Glutamatergic neuron (in vitro differentiated cells): ENCODE results near the gene LCK. TPM values are rescaled to one million over a fixed set of nuclear protein-coding genes. Genes with fewer than 3 reads are reported as not detected.

Experiments
- DNase-seq: peaks from one replicate; pipeline ENCODE4 v3.0.0; 2022
- H3K27ac Mint-ChIP-seq: one replicate; pipeline ENCODE4 v1.8.0; 2020; ENCODE audit warnings: mild to moderate bottlenecking, mixed read lengths, inconsistent platforms; ENCODE audit not compliant: unreplicated experiment
- H3K27me3 Mint-ChIP-seq: one replicate; pipeline ENCODE4 v1.8.0; 2020; ENCODE audit warnings: mild to moderate bottlenecking, moderate library complexity, mixed read lengths, inconsistent platforms; ENCODE audit not compliant: unreplicated experiment
- H3K36me3 Mint-ChIP-seq: one replicate; pipeline ENCODE4 v1.8.0; 2020; ENCODE audit warnings: mild to moderate bottlenecking, mixed read lengths, inconsistent platforms; ENCODE audit not compliant: unreplicated experiment
- H3K4me1 Mint-ChIP-seq: one replicate; pipeline ENCODE4 v1.8.0; 2020; ENCODE audit warnings: mild to moderate bottlenecking, low read depth, mixed read lengths, inconsistent platforms; ENCODE audit not compliant: unreplicated experiment
- H3K4me3 Mint-ChIP-seq: one replicate; pipeline ENCODE4 v1.8.0; 2020; ENCODE audit warnings: mild to moderate bottlenecking, mixed read lengths, inconsistent platforms; ENCODE audit not compliant: unreplicated experiment
- H3K9me3 Mint-ChIP-seq: one replicate; pipeline ENCODE4 v1.8.0; 2020; ENCODE audit warnings: mild to moderate bottlenecking, moderate library complexity, mixed read lengths, inconsistent platforms; ENCODE audit not compliant: unreplicated experiment
- CTCF ChIP-seq: fragments of 200-600 bp; sonication (generic); IDR thresholded peaks from one replicate; pipeline ENCODE4 v1.5.0; 2021; ENCODE audit not compliant: partially characterized antibody, unreplicated experiment
- total RNA-seq: library from RNA; stranded (reverse); fragmentation: NEBNext Ultra II Directional; extraction: Animal tissue kit (Norgen Biotek cat#: 25700); gene quantifications from one replicate; pipeline ENCODE4 v1.2.1, GENCODE V29; 2021; ENCODE audit not compliant: unreplicated experiment

The LCK gene
- total RNA-seq, 1 donor from 2014 or later = 0.37 TPM

GRCh38 chr1:32333251-32333963 lies 82.3 kb downstream of the LCK start:
- H3K4me3 Mint-ChIP-seq = peak overlapping the region; percentile 92
- DNase-seq = no peak
- H3K9me3 Mint-ChIP-seq = peaks cover 15% of the 10 kb centered on the region
- TF ChIP-seq CTCF = no peak
- H3K4me1 Mint-ChIP-seq = peaks cover 20% of the 10 kb centered on the region
- H3K27ac Mint-ChIP-seq = peak overlapping the region; percentile 39
- H3K36me3 Mint-ChIP-seq = peaks cover 14% of the 10 kb centered on the region
- peaks cover 10% of the 10 kb centered on the region for H3K27me3 Mint-ChIP-seq

- H3K4me1 Mint-ChIP-seq = peaks cover 24% of the 10 kb centered on the region
- peaks cover 19% of the 10 kb centered on the region for H3K9me3 Mint-ChIP-seq
- no peak for TF ChIP-seq CTCF
- DNase-seq = peak; percentile 51
- H3K27me3 Mint-ChIP-seq = peaks cover 10% of the 10 kb centered on the region
- peak overlapping the region; percentile 85 for H3K27ac Mint-ChIP-seq
- H3K36me3 Mint-ChIP-seq = peaks cover 14% of the 10 kb centered on the region
- H3K4me3 Mint-ChIP-seq = peak overlapping the region; percentile 92
Observed at GRCh38 chr1:32334274-32334861, 83.3 kb downstream of the LCK start.

DNA sequence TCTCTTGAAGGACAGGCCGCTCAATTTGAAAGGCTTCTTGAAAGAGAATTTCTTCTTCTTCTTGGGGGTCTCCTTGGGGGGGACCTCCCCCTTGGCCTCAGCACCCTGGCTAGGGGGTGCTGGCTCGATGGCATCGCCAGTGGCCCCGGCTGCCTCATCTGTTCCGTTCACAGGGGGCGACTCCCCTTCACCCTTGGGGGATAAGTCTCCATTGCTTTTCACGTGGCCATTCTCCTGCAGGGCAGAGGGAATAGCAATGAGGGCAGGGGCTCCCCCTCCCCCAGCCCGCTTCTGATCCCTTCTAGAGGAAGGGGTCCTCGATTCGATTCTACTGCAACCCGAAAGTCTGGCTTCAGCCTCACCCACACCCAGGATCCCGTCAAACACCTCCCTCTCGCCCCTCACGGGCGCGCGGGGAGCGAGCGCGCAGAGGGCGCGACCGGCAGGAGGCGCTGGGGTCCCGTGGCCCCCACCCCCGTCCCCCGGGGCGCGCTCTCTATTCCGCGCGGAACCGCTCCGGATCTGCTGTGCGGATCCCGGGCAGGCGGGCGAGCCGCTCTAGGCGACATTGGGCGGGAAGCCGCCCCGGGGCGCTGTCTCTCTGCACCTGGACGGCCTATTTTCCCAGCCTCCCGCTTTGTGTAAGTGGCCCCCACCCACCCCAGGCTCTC lies 83.9 kb downstream of the LCK start:
- peaks cover 14% of the 10 kb centered on the region for H3K36me3 Mint-ChIP-seq
- peak; percentile 61 for DNase-seq
- H3K4me1 Mint-ChIP-seq = peaks cover 24% of the 10 kb centered on the region
- H3K27me3 Mint-ChIP-seq = peaks cover 8% of the 10 kb centered on the region
- TF ChIP-seq CTCF = peak; percentile 57
- peaks cover 18% of the 10 kb centered on the region for H3K9me3 Mint-ChIP-seq
- peak overlapping the region; percentile 92 for H3K4me3 Mint-ChIP-seq
- peak overlapping the region; percentile 85 for H3K27ac Mint-ChIP-seq

DNA sequence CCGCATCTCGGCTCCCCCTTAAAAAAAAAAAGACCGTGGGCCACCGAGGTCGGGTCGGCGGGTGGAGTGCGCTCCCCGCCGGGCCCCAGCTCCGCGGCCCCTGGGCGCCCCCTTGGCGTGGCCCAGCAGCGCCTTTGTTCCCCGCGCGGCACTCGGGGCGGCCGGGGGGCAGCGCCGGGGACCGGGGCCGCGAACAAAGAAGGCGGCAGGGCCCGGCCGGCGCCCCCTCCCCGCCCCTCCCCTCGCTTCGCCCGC lies 84.4 kb downstream of the LCK start:
- TF ChIP-seq CTCF = no peak
- H3K4me1 Mint-ChIP-seq = peaks cover 24% of the 10 kb centered on the region
- no peak overlapping the region for H3K4me3 Mint-ChIP-seq
- H3K9me3 Mint-ChIP-seq = peaks cover 17% of the 10 kb centered on the region
- H3K27me3 Mint-ChIP-seq = peaks cover 8% of the 10 kb centered on the region
- peaks cover 14% of the 10 kb centered on the region for H3K36me3 Mint-ChIP-seq
- no peak overlapping the region for H3K27ac Mint-ChIP-seq
- no peak for DNase-seq

Other genes with a start within 250 kb of the LCK start
- gene KHDRBS1, start 237.4 kb upstream of the LCK start, total RNA-seq = 266 TPM
- gene TMEM39B, start 178.3 kb upstream of the LCK start, total RNA-seq = 23.2 TPM
- 79.0 TPM for gene KPNA6, start 143.2 kb upstream of the LCK start, total RNA-seq
- 48.6 TPM for gene TXLNA, start 71.6 kb upstream of the LCK start, total RNA-seq
- 34.4 TPM for gene CCDC28B, start 50.7 kb upstream of the LCK start, total RNA-seq
- 2.7 TPM for gene IQCC, start 45.6 kb upstream of the LCK start, total RNA-seq
- not detected for gene DCDC2B, start 42.2 kb upstream of the LCK start, total RNA-seq
- 21.8 TPM for gene TMEM234, start 28.9 kb upstream of the LCK start, total RNA-seq
- 103 TPM for gene EIF3I, start 28.9 kb upstream of the LCK start, total RNA-seq
- 2.5 TPM for gene FAM167B, start 4.0 kb upstream of the LCK start, total RNA-seq
- 36.9 TPM for gene HDAC1, start 40.8 kb downstream of the LCK start, total RNA-seq
- gene MARCKSL1, start 85.0 kb downstream of the LCK start, total RNA-seq = 912 TPM
- gene FAM229A, start 111.2 kb downstream of the LCK start, total RNA-seq = 21.8 TPM
- gene TSSK3, start 111.3 kb downstream of the LCK start, total RNA-seq = 1.6 TPM
- 161 TPM for gene BSDC1, start 143.2 kb downstream of the LCK start, total RNA-seq
- gene ZBTB8B, start 213.8 kb downstream of the LCK start, total RNA-seq = 0.44 TPM